22Rv1 (cell line): ENCODE results near the gene DSCAM.
"Not testable (repeated sequence)": the region's sequence is repeated elsewhere in the genome, so short reads cannot be mapped to it uniquely, and the experiment has no call there.

ENCODE experiments used
- H3K27ac ChIP-seq: fragments of 450-650 bp; 2 replicates; pipeline ENCODE4 v1.5.1; 2017
- CTCF ChIP-seq: fragments of 450-650 bp; IDR thresholded peaks from 2 replicates; pipeline ENCODE4 v1.5.1; 2017; ENCODE audit warnings: mild to moderate bottlenecking
- ZFX ChIP-seq: fragments of 450-650 bp; IDR thresholded peaks from 2 replicates; pipeline ENCODE4 v1.6.1; 2017; ENCODE audit warnings: antibody characterized with exemption, borderline replicate concordance

The DSCAM gene

DNA sequence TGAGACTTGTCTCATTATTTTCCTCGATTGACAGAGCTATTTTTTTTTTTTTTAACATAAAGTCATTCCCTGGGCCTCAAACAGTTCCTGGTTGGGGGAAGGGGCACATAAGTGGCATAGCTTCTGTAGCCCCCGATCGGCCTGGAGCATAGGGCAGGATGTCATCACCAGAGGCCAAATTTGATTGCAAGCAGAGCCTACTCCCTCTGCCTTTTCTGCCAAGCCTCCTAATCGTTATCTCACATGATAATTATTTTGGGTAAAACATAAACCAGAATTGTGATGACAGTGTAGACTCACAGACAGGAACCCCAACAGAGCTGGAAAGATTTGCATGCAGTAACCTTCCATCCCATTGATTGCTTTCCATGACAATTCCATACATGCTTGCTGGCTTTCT, 574.9 kb downstream of the DSCAM start:
- TF ChIP-seq ZFX, result no peak
- no peak overlapping the region for H3K27ac ChIP-seq

GRCh38 chr21:40271164-40271563, 575.8 kb downstream of the DSCAM start:
- no peak for TF ChIP-seq CTCF
- TF ChIP-seq ZFX, result no peak
- no peak overlapping the region for H3K27ac ChIP-seq

GRCh38 chr21:40270047-40270446, 576.9 kb downstream of the DSCAM start:
- no peak overlapping the region for H3K27ac ChIP-seq
- TF ChIP-seq CTCF, result no peak
- TF ChIP-seq ZFX, result no peak

GRCh38 chr21:40269239-40269638, 577.7 kb downstream of the DSCAM start:
- no peak overlapping the region for H3K27ac ChIP-seq
- no peak for TF ChIP-seq CTCF
- no peak for TF ChIP-seq ZFX

GRCh38 chr21:40258456-40258855, 588.5 kb downstream of the DSCAM start:
- H3K27ac ChIP-seq, result not testable (repeated sequence)

- TF ChIP-seq CTCF (no peak), ZFX (no peak)
- H3K27ac ChIP-seq, result no peak overlapping the region
Measured at GRCh38 chr21:40257342-40257741, 589.6 kb downstream of the DSCAM start.

DNA sequence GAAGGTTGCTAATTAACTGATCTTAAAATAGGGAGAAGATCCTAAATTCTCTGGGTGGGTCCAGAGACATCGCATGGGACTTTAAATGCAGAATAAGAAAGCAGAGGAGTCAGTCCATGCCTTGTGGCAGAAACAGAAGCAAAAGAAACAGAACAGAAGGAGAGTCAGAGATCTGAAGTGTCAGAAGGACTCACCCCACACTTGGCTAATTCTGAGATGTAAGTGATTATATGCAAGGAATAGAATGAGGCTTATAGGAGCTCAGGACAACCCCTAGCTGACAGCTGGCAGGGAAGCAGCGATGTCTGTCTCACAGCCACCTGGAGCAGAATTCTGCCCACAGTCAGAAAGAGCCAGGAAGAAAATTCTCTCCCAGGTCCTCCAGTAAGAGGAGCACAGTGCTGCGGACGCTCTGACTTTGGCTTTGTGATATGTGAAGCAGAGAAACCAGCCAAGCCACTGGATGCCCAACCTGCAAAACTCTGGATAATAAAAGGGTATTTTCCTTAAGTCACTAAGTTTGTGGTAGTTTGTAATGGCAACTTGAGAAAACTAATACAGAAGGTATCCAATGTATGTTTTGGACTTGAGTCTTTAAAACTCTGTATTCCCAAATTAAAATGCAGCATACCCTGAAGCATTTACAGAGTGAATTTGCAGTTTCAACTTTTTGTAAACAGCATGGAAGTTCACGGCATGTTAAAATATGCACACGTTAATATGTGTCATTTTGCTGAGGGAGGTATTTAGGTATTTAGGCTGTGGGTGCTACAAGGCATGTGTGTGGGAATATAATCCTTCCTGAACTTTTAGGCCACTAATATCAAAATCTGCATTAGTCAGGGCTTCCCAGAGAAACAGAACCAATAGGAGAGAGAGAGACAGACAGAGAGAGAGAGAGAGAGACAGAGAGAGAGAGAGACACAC, 591.2 kb downstream of the DSCAM start:
- no peak overlapping the region for H3K27ac ChIP-seq
- no peak for TF ChIP-seq ZFX
- TF ChIP-seq CTCF, result no peak

- H3K27ac ChIP-seq, result no peak overlapping the region
- TF ChIP-seq ZFX (no peak), CTCF (no peak)
Measured at GRCh38 chr21:40254540-40255465, 592.2 kb downstream of the DSCAM start.
